HUES64 (cell line): ENCODE results near the gene PHACTR1.

Source experiments
- H3K27ac ChIP-seq: 2 replicates; pipeline ENCODE4 v1.7.0; 2013; ENCODE audit warnings: low read depth, low read length, inconsistent platforms
- H3K27me3 ChIP-seq: 2 replicates; pipeline ENCODE4 v1.6.1; 2013; ENCODE audit warnings: mild to moderate bottlenecking, low read length; ENCODE audit not compliant: insufficient read depth
- H3K36me3 ChIP-seq: 2 replicates; pipeline ENCODE4 v1.6.1; 2013; ENCODE audit warnings: mild to moderate bottlenecking, low read length; ENCODE audit not compliant: insufficient read depth
- H3K4me1 ChIP-seq: 2 replicates; pipeline ENCODE4 v1.6.1; 2013; ENCODE audit warnings: mild to moderate bottlenecking, low read length, moderate library complexity; ENCODE audit not compliant: insufficient read depth
- H3K4me3 ChIP-seq: 2 replicates; pipeline ENCODE4 v1.5.1; 2013; ENCODE audit warnings: mild to moderate bottlenecking, low read length, moderate library complexity
- H3K9ac ChIP-seq: 2 replicates; pipeline ENCODE4 v1.6.1; 2013; ENCODE audit warnings: mild to moderate bottlenecking, low read depth, low read length
- H3K9me3 ChIP-seq: 2 replicates; pipeline ENCODE4 v1.6.1; 2013; ENCODE audit warnings: low read depth, low read length; ENCODE audit not compliant: insufficient read depth
- WGBS: fragments of 150-250, 120-280 bp; methylation state at CpG from one replicate; pipeline ENCODE4 v1.1.7; 2013; ENCODE audit warnings: missing lambda C conversion rate; 5-methylcytosine and 5-hydroxymethylcytosine counted together

The PHACTR1 gene

DNA sequence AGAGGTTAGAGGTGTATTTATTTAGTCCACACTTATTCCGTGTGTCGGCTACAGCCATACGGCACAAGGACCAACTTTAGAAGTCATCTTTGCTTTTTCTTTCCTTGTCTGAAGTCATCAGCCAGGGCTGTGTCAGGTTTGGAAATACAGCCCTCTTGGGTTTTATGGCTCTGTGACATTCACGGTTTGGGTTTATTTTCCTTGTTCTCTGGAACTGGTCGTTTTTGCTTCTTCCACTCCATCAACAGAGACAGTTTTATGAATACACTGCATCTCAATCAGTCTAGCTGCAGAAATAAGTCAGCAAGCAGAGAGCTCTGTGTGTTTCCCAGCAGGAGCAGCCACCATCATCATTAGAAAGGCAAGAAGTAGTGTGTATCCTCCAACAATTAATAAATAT, 479.2 kb downstream of the PHACTR1 start:
- Histone ChIP-seq H3K36me3 (no peaks in the 10 kb centered on the region), H3K27me3 (no peaks in the 10 kb centered on the region), H3K4me1 (peaks cover 7% of the 10 kb centered on the region; the same call in 1 of the 2 replicates), H3K4me3 (no peak overlapping the region), H3K27ac (no peak overlapping the region), H3K9ac (no peak overlapping the region), H3K9me3 (no peaks in the 10 kb centered on the region)
- WGBS = 94% methylated on average over 5 of the region's 5 CpGs

DNA sequence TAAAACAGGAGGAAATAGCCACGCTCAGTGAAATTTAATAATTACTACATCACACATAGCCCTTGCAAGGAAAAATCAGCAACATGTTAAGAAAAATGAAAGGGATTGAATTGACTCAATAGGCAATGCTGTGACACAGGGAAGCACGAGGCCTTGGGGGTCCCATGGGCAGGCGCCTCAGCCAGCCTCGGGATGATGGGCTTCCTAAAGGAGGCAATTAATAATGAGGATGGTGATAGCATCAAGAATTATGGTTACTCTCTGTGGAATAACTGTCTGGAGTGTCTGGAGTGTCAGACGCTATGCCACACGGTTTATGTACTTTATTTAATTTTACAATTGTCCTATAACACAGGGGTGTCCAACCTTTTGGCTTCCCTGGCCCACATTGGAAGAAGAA, 481.6 kb downstream of the PHACTR1 start:
- Histone ChIP-seq H3K27ac (no peak overlapping the region), H3K36me3 (no peaks in the 10 kb centered on the region), H3K27me3 (no peaks in the 10 kb centered on the region), H3K9ac (no peak overlapping the region), H3K4me3 (no peak overlapping the region), H3K4me1 (no peaks in the 10 kb centered on the region), H3K9me3 (no peaks in the 10 kb centered on the region)
- WGBS = 94% methylated on average over 6 of the region's 6 CpGs

DNA sequence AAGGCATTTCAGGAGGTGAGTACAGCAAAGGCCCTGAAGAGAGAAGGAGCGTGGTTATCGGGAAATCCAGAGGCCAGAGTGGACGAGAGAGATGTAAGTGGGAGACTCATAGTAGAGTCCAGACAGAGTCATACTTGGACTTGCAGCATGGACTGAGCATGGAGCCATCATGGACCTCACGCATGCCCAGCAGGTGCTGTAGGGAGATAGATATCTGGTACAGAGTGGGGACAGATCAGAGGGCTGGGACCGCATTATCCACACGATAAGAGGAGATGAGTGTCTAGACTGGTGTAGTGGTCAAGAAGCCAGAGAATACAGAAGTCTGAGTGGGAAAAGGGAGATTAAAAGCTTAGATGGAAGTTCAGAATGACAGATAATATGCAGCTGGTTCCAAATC, 484.8 kb downstream of the PHACTR1 start:
- Histone ChIP-seq H3K36me3 (no peaks in the 10 kb centered on the region), H3K27me3 (no peaks in the 10 kb centered on the region), H3K4me1 (no peaks in the 10 kb centered on the region), H3K9ac (no peak overlapping the region), H3K9me3 (no peaks in the 10 kb centered on the region), H3K4me3 (no peak overlapping the region), H3K27ac (no peak overlapping the region)
- WGBS = 95% methylated on average over 6 of the region's 6 CpGs

DNA sequence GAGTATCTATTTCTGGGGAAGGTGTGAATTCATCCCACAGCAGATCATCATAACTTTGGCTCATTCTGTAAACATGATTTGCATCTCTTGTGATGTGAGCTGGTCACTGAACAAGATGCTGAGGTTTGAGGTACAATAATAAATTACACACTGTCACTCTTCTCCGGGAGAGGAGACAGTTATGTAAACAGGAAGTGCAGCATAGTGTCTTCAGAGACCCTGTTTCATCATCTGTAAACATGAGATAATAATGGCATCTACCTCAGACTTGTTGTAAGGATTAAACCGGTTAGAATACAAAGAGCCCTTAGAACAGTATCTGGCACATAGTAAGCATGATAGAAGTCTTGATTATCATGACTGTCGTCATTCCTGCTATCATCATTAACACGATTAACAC, 486.6 kb downstream of the PHACTR1 start:
- no peak overlapping the region for H3K4me3 ChIP-seq
- H3K4me1 ChIP-seq = no peaks in the 10 kb centered on the region
- no peaks in the 10 kb centered on the region for H3K36me3 ChIP-seq
- no peak overlapping the region for H3K9ac ChIP-seq
- no peaks in the 10 kb centered on the region for H3K27me3 ChIP-seq
- no peaks in the 10 kb centered on the region for H3K9me3 ChIP-seq
- no peak overlapping the region for H3K27ac ChIP-seq
- 89% methylated on average over 3 of the region's 4 CpGs for WGBS

DNA sequence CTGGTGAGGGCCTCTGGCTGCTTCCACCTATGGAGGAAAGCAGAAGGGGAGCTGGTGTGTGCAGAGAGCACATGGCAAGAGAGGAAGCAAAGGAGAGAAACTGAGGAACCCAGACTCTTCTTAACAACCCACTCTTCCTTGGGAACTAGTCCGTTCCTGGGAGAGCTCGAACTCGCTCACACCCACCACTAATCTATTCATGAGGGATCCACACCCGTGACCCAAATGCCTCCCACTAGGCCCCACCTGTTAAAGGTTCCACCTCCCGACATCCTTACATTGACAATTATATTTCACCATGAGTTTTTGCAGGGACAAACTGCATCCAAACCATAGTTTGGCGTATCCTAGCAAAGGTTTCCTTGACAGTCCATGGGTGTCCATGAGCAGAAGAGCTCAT, 488.5 kb downstream of the PHACTR1 start:
- H3K9me3 ChIP-seq = no peaks in the 10 kb centered on the region
- H3K27me3 ChIP-seq = no peaks in the 10 kb centered on the region
- no peaks in the 10 kb centered on the region for H3K4me1 ChIP-seq
- H3K9ac ChIP-seq = no peak overlapping the region
- no peak overlapping the region for H3K27ac ChIP-seq
- no peaks in the 10 kb centered on the region for H3K36me3 ChIP-seq
- H3K4me3 ChIP-seq = no peak overlapping the region
- WGBS = 96% methylated on average over 6 of the region's 6 CpGs

DNA sequence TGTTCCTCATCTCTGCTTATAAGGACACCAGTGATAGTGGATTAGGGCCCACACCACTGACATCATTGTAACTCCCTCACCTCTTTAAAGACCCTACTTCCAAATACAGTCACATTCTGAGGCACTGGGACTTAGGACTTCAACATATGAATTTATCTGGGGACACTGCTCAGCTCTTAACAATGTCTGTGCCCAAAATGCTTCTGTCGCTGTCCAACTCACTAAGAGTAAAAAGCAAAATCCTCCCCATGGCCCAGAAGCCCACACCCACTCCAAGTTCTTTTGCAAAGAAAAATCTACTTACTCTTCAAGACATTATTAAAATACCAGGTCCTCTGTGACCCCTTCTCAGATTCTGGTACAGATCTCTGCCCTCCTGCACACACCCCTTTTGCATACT, 495.5 kb downstream of the PHACTR1 start:
- no peak overlapping the region for H3K27ac ChIP-seq
- no peaks in the 10 kb centered on the region for H3K4me1 ChIP-seq
- no peak overlapping the region for H3K9ac ChIP-seq
- no peaks in the 10 kb centered on the region for H3K9me3 ChIP-seq
- H3K27me3 ChIP-seq = no peaks in the 10 kb centered on the region
- WGBS = 89% methylated on average over 1 of the region's 1 CpG
- H3K36me3 ChIP-seq = no peaks in the 10 kb centered on the region
- H3K4me3 ChIP-seq = no peak overlapping the region

DNA sequence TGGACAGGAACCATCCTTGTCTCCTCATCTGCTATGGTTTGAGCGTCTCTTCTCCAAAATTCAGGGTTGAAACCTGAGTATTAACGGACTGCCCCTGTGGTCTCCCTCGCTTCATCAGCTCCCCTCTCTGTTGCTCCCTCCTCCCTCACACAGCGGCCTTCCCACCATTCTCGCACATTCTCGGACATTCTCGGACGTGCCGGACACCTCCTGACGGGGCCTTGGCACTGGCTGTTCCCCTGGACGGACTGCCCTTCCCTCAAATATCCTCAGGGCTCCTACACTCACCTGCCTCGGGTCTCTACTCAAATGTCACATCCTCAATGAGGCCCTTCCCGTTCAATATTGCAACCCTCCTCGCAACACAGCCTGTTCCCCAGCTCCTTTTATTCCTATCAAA, 496.0 kb downstream of the PHACTR1 start:
- Histone ChIP-seq H3K9ac (no peak overlapping the region), H3K9me3 (no peaks in the 10 kb centered on the region), H3K36me3 (no peaks in the 10 kb centered on the region), H3K27ac (no peak overlapping the region), H3K27me3 (no peaks in the 10 kb centered on the region), H3K4me1 (no peaks in the 10 kb centered on the region), H3K4me3 (no peak overlapping the region)
- 95% methylated on average over 14 of the region's 14 CpGs for whole genome bisulfite sequencing

DNA sequence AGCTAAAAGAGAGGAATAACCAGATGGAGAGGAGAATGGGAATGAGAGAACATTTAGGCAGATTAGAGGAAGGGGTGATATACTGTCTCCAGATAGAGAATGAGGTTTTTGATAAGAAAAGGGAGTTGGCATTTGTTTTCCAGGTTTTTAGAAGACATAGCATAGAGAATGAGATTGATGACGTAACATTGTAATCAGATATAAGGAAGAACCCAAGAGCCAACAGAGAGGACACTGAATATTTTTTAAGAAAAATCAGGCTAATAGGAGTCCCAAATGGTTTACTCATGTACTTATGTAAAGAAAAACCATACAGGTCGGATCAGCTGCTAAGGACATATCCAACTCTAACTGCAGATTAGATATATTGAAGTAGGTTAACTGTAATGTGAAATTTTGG, 498.8 kb downstream of the PHACTR1 start:
- Histone ChIP-seq H3K4me3 (no peak overlapping the region), H3K9me3 (no peaks in the 10 kb centered on the region), H3K9ac (no peak overlapping the region), H3K4me1 (no peaks in the 10 kb centered on the region), H3K36me3 (no peaks in the 10 kb centered on the region), H3K27me3 (no peaks in the 10 kb centered on the region), H3K27ac (no peak overlapping the region)
- 87% methylated on average over 2 of the region's 2 CpGs for WGBS

DNA sequence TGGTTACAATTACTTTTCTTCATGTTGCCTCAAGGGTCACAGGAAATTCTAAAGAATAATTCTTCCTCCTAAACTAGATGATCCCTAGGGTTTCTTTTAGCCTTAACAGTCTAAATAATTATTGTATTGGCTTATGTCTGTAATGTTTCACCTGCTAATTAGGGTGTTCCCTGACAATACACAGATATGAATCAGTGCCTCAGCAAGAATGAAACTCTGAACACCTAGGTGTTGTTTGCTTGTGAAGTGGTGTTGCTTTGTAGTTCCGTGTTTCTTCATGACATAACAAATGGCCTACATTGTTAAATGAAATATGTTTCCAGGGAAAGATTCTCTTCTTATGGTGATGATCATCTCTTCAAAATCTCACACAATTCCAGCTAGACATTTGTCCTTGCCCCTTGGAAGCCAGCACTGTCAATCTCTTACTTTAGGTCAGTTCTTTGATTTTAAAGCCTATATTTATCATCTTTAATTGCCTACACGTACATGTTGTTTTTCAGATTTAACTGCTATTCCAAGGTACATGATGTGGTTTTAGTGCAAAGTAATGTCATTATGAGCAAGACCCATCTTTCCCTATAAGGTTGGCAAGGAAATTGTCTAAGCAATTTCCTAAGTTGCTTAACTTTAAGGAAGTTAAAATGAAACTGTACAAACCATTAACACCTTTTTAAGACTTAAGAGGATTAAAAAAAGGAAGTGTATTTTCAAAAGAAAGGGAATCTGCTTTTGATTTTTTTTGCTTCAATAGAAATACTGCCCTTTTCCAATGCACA, 499.9 kb downstream of the PHACTR1 start:
- Histone ChIP-seq H3K27ac (no peak overlapping the region), H3K36me3 (no peaks in the 10 kb centered on the region), H3K4me1 (no peaks in the 10 kb centered on the region), H3K9ac (no peak overlapping the region), H3K9me3 (no peaks in the 10 kb centered on the region), H3K27me3 (no peaks in the 10 kb centered on the region), H3K4me3 (no peak overlapping the region)
- WGBS = 100% methylated on average over 2 of the region's 2 CpGs

DNA sequence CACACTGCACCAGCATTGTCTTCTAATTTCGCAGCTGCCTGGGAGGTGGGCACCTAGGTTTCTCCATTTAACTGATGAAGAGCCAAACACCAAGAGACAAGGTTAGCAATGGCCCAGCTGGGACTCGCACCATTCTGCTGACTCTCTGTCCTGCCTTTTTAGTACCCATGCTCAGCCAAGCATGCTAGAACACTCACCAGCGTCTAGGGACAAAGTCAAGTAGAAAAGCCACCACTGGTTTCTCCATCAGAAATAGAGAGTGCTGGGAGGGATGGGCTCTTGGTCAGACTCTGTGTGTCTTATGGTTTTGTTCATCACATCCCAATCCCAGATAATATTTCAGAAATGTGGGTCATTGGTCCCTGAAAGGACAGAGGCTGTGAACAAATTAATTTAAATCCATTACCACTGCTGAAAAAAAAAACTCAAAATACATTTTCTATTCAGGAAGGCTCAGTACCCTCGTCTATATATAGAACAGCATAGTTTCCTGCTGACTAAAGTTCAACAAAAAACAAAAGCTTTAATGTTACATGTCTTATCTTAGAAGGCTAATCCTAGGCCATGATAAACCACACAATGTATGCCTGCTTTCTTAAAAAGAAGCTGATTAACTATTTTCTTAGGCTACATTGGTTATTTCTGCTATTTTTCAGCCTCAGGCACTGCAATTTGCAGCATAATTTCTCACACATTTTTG, 500.8 kb downstream of the PHACTR1 start:
- WGBS = 92% methylated on average over 4 of the region's 4 CpGs
- Histone ChIP-seq H3K27ac (no peak overlapping the region), H3K4me1 (no peaks in the 10 kb centered on the region), H3K27me3 (no peaks in the 10 kb centered on the region), H3K9me3 (no peaks in the 10 kb centered on the region), H3K4me3 (no peak overlapping the region), H3K9ac (no peak overlapping the region), H3K36me3 (no peaks in the 10 kb centered on the region)

DNA sequence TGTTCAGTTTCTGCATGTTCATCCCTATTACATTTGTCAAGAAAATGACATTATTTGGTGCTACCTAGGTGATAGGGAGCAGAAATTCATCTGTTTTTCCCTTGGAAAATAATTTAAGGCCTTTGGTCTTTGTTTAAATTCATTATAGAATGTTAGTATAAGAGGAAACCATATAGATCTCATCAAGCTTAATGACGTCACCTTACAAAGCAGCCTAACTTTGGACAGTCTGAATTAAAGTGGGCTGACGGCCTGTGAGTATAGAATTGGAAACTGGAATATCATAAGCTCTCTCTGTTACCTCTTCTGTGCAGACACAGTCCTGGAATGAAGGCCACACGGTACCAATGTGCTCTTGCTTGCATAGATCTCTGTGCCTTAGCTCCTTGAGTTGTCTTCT, 503.7 kb downstream of the PHACTR1 start:
- Histone ChIP-seq H3K9ac (no peak overlapping the region), H3K27ac (no peak overlapping the region), H3K4me3 (no peak overlapping the region), H3K4me1 (no peaks in the 10 kb centered on the region), H3K9me3 (no peaks in the 10 kb centered on the region), H3K36me3 (no peaks in the 10 kb centered on the region), H3K27me3 (no peaks in the 10 kb centered on the region)
- 93% methylated on average over 3 of the region's 3 CpGs for WGBS
